ENCODE results near the gene TAC3.

DNA sequence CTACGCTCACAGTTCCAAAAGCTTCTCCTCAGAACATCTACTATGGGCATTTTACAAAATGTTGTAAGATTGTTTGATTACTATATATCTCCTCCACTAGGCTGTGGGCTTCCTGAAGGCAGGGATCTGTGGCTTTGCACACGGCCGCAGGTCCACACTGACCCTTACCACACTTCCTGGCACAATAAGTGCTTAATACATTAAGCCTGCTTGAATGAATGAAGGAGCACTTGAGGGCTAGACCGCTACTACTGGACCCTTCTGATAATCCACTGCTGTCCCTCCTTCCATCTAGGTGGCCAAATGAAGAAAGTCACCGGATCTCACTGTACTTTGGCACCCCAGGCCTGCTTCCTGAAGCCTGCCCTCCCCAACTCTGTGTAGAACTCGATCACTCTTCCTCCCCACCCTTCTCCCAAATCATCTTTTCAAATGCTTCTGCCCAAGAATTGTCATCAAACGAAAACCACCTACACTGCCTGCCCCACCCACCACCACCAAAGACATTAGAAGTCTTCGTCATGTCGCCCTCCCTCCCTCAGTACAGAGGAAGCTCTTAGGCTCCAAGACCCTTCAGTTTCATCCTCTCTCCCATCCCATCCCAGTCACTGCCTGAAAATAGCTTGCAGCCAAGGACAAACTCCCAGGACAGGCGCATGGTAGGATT lies 9.4 kb downstream of the TAC3 start:
- TF ChIP-seq, protein P1, sequence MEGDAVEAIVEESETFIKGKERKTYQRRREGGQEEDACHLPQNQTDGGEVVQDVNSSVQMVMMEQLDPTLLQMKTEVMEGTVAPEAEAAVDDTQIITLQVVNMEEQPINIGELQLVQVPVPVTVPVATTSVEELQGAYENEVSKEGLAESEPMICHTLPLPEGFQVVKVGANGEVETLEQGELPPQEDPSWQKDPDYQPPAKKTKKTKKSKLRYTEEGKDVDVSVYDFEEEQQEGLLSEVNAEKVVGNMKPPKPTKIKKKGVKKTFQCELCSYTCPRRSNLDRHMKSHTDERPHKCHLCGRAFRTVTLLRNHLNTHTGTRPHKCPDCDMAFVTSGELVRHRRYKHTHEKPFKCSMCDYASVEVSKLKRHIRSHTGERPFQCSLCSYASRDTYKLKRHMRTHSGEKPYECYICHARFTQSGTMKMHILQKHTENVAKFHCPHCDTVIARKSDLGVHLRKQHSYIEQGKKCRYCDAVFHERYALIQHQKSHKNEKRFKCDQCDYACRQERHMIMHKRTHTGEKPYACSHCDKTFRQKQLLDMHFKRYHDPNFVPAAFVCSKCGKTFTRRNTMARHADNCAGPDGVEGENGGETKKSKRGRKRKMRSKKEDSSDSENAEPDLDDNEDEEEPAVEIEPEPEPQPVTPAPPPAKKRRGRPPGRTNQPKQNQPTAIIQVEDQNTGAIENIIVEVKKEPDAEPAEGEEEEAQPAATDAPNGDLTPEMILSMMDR (IDR thresholded peaks at IDR 0.05; ENCODE audit: poor library complexity) = no peak
- TF ChIP-seq EZH2 (IDR thresholded peaks at IDR 0.05; ENCODE audit: borderline replicate concordance) = no peak
- TF ChIP-seq EZH2phosphoT487 (IDR thresholded peaks at IDR 0.05; ENCODE audit: low read depth, severe bottlenecking, unreplicated experiment) = no peak

All from hepatocyte (in vitro differentiated cells).